Spinal cord (tissue), 10 donors: ENCODE data around the gene PXN. TPM values are rescaled to one million over a fixed set of nuclear protein-coding genes. Genes with fewer than 3 reads are reported as not detected.

ENCODE experiments used
- DNase-seq, 6 donors: peaks; one replicate each; pipeline versions ENCODE4 v3.0.0 to v3.0.0-alpha.2; 2013 to 2015; ENCODE audit warnings: low spot score in 6 of 6, low read depth in 4 of 6
- H3K27ac ChIP-seq: one replicate; pipeline ENCODE4 v1.5.1; 2013; ENCODE audit warnings: low read depth, low read length, control low read depth
- H3K27me3 ChIP-seq: one replicate; pipeline ENCODE4 v1.6.1; 2013; ENCODE audit warnings: low read length; ENCODE audit not compliant: control insufficient read depth, insufficient read depth
- H3K36me3 ChIP-seq: one replicate; pipeline ENCODE4 v1.6.1; 2013; ENCODE audit warnings: low read length; ENCODE audit not compliant: control insufficient read depth, insufficient read depth
- H3K4me1 ChIP-seq: one replicate; pipeline ENCODE4 v1.6.1; 2013; ENCODE audit warnings: low read length; ENCODE audit not compliant: control insufficient read depth, insufficient read depth
- H3K4me3 ChIP-seq: one replicate; pipeline ENCODE4 v1.5.1; 2013; ENCODE audit warnings: low read depth, low read length, control low read depth
- H3K9me3 ChIP-seq: one replicate; pipeline ENCODE4 v1.6.1; 2013; ENCODE audit warnings: low read length; ENCODE audit not compliant: control insufficient read depth, insufficient read depth
- WGBS: methylation state at CpG from one replicate; pipeline ENCODE4 v1.1.5; 2013; ENCODE audit warnings: missing lambda C conversion rate; ENCODE audit not compliant: insufficient coverage; 5-methylcytosine and 5-hydroxymethylcytosine counted together
- polyA plus RNA-seq, 2 donors: library from polyadenylated mRNA; unstranded; fragments of 120-200 nt; gene quantifications; one replicate each; pipeline ENCODE4 v1.2.1, GENCODE V29; 2013; ENCODE audit not compliant: insufficient read length in 2 of 2
- total RNA-seq, 2 donors: library from RNA; depleted of rRNA in 1 of 2; stranded (reverse); fragments of 120-200 nt in 1 of 2; fragments of >200 nt in 1 of 2; gene quantifications; one replicate each; pipeline versions ENCODE4 v1.2.3 to v1.2.4, GENCODE V29; 2013 to 2014
- donor health status: healthy.

PXN gene
- total and polyA plus RNA-seq, 4 donors: 17.3 to 62.2 (median 36.0) TPM

DNA sequence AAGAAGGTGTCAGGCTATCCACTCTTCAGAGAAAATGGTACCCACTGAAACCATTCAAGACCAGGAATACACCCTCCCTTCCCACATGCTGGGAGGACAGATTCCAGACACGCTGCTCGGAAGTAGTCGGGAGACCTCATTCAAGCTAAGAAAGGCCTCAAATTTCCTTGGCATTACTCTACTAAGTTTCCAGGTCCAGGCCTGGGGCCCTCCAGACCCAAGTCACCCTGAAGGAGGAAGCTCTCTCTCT, 37.6 kb downstream of the PXN start:
- Histone ChIP-seq H3K4me3 (no peak overlapping the region), H3K9me3 (no peaks in the 10 kb centered on the region), H3K27me3 (no peaks in the 10 kb centered on the region), H3K36me3 (peaks cover 22% of the 10 kb centered on the region), H3K27ac (no peak overlapping the region), H3K4me1 (peaks cover 77% of the 10 kb centered on the region)
- no peak for DNase-seq
- WGBS: 20% methylated on average over 3 of the region's 3 CpGs

DNA sequence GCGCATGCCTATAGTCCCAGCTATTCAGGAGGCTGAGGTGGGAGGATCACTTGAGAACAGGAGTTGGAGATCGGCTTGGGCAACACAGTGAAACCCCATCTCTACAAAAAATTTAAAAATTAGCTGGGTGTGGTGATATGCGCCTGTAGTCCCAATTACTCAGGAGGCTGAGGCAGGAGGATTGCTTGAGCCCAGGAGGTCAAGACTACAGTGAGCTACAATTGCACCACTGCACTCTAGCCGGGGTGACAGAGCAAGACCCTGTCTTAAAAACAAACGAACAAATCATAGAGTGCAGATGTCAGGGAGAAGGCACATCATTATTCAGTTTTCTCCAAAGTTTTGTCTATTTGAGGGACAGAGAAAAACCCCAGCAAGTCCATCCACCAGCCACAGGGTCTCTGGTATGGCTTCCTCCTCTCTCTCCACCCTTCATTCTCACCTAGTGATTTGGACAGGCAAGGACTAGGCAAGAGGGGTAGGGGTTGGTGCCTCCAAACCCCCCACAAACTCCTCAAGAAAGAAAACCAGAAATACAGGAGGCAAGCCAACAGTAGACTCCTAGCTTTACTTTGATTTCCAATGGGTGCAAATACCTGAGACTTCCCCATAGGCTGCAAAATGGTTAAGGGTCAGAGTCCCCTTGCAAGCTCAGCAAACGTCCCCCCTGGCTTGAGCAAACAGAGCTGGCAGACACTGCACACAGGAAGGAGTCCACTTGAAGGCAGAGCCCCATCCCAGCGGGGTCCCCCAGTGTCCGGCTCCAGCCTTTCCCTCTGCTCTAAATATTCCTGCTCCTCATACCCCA, 38.1 kb downstream of the PXN start:
- DNase-seq: no peak
- WGBS: 65% methylated on average over 3 of the region's 8 CpGs
- H3K27me3 ChIP-seq: no peaks in the 10 kb centered on the region
- H3K4me3 ChIP-seq: no peak overlapping the region
- peaks cover 73% of the 10 kb centered on the region for H3K4me1 ChIP-seq
- H3K9me3 ChIP-seq: no peaks in the 10 kb centered on the region
- H3K36me3 ChIP-seq: peaks cover 27% of the 10 kb centered on the region
- no peak overlapping the region for H3K27ac ChIP-seq

DNA sequence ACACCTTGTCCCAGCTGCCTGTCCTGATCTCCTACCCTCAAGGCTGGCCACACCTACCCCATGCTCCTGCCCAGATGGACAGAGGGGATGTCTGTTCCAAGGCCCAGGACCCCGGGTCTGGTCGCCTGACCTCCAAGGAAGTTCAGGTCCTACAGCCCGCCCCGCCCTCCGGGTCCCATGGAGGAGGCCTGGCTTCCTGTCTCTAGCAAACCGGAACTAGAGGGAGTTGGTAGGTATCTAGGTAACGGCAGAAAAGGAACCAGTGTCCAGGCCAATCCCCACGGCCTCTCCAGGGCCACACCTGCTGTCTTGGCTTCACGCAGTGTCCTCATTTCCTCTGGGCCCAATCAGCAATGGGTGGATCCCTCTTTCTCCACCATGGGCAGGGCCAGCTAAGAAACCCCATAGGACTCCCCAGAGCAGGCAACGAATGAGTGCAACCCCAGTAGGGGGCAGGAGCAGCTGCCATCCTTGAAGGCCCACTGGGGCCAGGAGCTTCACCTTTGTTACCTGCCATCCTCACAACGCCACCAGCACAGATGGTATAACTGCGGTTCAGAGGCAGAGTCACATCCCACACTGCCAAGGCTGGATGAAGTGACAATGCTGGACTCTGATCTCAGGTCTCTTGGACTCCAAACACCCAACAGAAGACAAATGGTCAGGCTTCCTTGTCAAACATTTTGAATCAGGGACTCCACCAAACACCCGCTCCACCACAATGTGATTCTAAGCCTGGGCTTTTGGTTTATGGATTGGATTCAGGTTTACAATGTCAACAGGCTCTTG, 39.5 kb downstream of the PXN start:
- DNase-seq: no peak
- H3K4me1 ChIP-seq: peaks cover 72% of the 10 kb centered on the region
- 79% methylated on average over 12 of the region's 13 CpGs for whole genome bisulfite sequencing
- no peaks in the 10 kb centered on the region for H3K27me3 ChIP-seq
- H3K27ac ChIP-seq: peak overlapping the region; percentile 71
- no peak overlapping the region for H3K4me3 ChIP-seq
- peaks cover 41% of the 10 kb centered on the region for H3K36me3 ChIP-seq
- no peaks in the 10 kb centered on the region for H3K9me3 ChIP-seq

DNA sequence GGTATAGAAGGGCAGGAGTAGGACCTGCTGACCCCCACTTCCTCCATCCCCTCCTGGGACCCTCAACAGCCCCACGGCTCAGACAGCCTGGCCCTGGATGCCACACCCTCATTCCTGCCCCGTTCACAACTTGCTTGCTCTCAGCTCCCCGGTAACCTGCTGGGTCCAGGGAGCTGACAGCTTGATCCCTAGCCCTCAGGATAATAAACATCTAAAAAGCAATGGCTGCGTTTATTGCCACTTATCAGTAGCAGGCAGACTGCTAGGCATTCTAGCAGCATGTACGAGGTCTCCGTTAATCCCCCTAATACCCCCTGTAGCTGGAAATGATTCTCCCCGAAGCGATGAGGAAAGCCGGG, 40.4 kb downstream of the PXN start:
- H3K36me3 ChIP-seq: peaks cover 50% of the 10 kb centered on the region
- peak in 1 of 6 donors; percentile 32 for DNase-seq

DNA sequence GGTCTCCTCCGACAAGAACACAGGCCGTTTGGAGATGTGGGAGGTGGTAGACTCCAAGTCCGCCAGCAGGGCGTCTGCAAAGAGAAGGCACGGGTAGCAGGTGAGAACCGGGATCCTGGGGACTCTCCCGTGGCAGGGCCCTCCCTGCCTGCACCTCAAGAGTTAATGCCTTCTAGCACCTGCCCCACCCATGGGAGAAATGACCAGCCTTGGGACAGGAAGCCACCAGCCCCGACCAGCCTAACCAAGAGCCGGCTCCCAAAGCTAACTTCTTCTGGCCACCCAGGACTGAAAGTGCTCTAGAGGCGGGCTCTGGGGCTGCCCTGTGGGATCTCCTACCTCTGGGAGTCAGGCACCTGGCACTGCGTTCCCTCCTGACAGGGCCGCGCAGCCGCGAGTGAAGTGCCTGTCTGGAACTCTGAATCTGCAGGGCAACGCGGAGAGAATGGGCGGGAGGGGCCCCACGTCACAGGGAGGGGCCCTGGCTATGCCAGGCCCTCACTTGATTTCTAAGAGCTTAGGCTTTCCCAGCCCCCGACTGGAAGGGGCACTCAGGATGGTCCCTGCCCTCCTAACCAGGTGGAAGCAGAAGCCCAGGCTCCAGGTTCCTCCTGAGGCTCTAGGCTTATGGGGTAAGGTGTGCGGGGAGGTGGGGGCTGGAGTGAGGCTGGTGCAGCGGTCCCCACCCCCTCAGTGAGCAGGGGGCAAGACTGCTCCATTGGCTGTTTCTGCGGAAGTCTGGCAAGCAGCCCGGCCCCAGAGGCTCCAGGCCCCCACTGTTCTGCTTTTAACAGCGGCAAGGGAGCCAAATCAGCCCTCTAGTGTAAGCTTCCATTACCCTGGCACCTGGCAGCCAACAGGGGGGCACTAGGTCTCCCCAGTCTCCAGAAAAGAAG, 41.0 kb downstream of the PXN start:
- 61% methylated on average over 21 of the region's 25 CpGs for WGBS
- Histone ChIP-seq H3K4me3 (no peak overlapping the region), H3K27ac (peak overlapping the region; percentile 71), H3K9me3 (no peaks in the 10 kb centered on the region), H3K4me1 (peaks cover 72% of the 10 kb centered on the region), H3K36me3 (peaks cover 56% of the 10 kb centered on the region), H3K27me3 (no peaks in the 10 kb centered on the region)
- DNase-seq: peak in 2 of 6 donors; percentile 51 to 78

More for the DNA sequence above, 40.4 kb downstream of the PXN start:
- Histone ChIP-seq H3K9me3 (no peaks in the 10 kb centered on the region), H3K27ac (peak overlapping the region; percentile 71), H3K4me3 (no peak overlapping the region), H3K27me3 (no peaks in the 10 kb centered on the region), H3K4me1 (peaks cover 72% of the 10 kb centered on the region)
- WGBS: 15% methylated on average over 8 of the region's 9 CpGs

DNA sequence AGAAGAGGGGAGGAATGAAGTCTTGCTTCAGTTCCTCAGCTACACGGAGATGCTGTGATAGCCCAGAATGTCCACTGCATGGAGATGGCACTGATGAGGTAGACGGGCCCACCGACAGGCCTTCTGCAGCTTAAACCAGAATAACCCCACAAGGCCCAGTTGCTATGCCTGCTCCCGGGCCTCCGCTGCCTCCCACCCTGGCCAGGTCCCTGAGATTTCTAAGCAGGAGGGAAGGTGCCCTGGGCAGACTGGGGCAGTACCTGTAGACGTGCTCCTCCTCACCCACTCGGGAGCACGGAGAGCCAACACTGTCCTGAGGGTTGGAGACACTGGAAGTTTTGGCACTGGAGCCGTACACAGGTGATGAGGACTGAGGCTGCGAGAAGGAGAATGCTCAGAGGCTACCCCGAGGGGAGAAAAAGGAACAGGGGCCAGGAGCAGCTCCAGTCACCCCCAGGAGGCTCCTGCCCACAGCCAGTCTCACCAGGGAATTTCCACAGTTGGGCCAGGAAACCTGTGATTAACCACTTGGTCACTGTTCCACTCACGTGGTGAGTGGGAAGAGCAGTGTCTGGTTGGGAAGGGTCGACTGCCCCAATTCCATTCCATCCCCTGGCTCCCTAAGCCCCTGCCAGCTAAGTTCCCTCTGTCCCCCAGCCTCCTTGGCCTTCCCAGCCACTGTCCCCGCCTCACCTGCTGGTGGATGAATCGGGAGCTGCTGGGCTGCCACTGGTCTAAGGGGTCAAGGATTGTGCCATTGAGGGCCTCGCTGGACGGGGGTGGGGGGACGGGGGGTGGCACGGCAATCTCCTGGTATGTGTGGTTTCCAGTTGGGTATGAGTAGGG, 41.8 kb downstream of the PXN start:
- Histone ChIP-seq H3K9me3 (no peaks in the 10 kb centered on the region), H3K4me1 (peaks cover 68% of the 10 kb centered on the region), H3K36me3 (peaks cover 65% of the 10 kb centered on the region), H3K27me3 (no peaks in the 10 kb centered on the region), H3K27ac (no peak overlapping the region), H3K4me3 (no peak overlapping the region)
- WGBS: 92% methylated on average over 19 of the region's 19 CpGs
- DNase-seq: no peak

DNA sequence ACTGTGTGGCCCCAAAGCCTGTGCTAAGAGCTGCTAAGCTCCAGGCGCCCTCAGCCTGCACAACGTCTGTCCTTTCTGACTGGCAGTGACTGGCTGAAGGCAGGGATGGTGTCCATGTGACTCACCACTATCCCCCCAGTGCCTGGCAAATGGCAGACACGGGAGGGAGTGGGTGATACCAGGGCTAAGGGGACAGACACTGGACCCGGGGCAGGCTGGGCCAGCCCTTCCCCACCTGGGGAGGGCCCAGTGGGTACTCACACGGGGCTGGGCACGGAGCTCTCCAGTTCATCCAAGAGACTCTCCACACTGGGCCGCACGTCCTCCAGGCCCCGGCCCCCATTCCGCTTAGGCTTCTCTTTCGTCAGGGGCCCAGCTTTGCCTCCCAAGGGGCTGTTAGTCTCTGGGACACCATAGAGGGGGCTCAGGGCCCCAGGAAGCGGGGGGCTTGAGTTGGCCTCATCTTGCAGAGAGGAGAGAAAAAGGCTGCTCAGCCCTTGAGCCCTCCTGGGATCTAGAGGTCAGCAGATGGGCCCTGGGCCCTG, 43.2 kb downstream of the PXN start:
- H3K4me3 ChIP-seq: no peak overlapping the region
- H3K4me1 ChIP-seq: peaks cover 56% of the 10 kb centered on the region
- H3K36me3 ChIP-seq: peaks cover 76% of the 10 kb centered on the region
- H3K27me3 ChIP-seq: no peaks in the 10 kb centered on the region
- H3K9me3 ChIP-seq: no peaks in the 10 kb centered on the region
- H3K27ac ChIP-seq: no peak overlapping the region
- 92% methylated on average over 12 of the region's 12 CpGs for WGBS
- DNase-seq: no peak

DNA sequence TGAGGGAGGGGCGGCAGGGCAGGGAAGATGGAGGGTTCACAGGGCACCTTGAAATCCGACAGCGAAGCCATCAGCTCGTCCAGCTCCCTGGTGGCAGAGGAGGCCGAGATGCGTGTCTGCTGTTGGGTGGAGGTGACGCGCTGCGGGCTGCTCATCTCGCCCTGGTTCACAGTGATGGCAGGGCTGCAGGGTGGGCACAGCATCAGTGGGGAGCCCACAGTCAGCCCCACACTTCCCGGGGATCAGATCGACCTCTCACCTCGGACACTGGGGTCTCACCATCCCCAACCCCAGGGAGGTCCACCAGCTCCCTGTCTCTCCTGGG, 44.0 kb downstream of the PXN start:
- WGBS: 93% methylated on average over 13 of the region's 13 CpGs
- Histone ChIP-seq H3K27me3 (no peaks in the 10 kb centered on the region), H3K4me3 (no peak overlapping the region), H3K36me3 (peaks cover 83% of the 10 kb centered on the region), H3K27ac (peak overlapping the region; percentile 47), H3K9me3 (no peaks in the 10 kb centered on the region), H3K4me1 (peaks cover 56% of the 10 kb centered on the region)
- DNase-seq: no peak
